HG02571 (cell line): ENCODE results near the gene IGHMBP2.

Source experiments
- ATAC-seq: cut with Tn5 transposase; IDR thresholded peaks from one replicate; pipeline ENCODE4 v1.9.1; 2021; ENCODE audit warnings: mild to moderate bottlenecking, moderate library complexity; ENCODE audit not compliant: unreplicated experiment

The IGHMBP2 gene

GRCh38 chr11:68889948-68890446 lies 13.7 kb upstream of the IGHMBP2 start:
- no peak for ATAC-seq

GRCh38 chr11:68890490-68891231 lies 13.0 kb upstream of the IGHMBP2 start:
- no peak for ATAC-seq

DNA sequence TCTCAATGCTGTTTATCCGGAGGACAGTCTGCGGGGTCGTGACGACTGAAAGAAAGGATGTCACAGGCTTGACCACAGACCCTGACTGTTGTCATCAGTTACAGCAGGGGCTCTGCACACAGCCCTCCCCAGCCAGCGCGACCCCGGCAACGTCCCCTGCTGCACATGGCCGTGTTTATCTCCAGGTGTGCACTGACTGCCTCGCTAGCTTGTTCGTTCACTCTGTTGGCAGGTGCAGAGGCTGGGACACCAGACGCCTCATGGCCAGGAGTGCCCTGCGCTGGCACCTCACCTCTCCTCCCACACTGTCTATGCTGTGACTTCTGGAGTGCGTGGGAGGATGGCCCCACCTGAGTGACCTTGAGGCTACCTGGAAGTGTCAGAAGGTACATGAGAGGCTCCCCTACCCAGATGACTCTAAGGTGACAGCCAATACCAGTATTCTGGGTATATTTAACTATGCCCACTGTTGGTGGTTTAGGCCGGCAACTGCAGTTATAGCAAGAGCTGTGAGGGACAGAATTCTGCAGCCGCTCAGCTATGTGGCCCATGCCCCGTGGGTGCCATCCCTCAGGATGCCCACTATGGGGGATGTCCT lies 12.2 kb upstream of the IGHMBP2 start:
- ATAC-seq: no peak

DNA sequence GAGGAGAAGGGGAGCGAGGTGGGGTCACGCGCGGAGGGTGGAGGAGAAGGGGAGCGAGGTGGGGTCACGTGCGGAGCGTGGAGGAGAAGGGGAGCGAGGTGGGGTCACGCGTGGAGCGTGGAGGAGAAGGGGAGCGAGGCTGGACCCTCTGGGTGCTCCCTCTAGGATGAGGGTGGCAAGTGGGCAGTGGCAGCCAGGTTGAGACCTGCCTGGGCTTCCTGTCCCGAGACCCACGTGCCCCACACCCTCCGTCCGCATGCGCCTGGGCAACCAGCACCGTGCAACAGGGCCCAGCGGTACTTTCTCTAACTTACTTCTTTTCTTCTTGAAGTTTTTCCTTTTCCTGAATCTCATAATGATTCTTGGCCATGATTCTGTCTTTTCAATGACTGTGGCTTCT lies 11.1 kb upstream of the IGHMBP2 start:
- ATAC-seq: no peak

GRCh38 chr11:68893282-68893681 lies 10.4 kb upstream of the IGHMBP2 start:
- no peak for ATAC-seq

- ATAC-seq: no peak
These were observed 7.3 kb upstream of the IGHMBP2 start for GRCh38 chr11:68896171-68896959.

DNA sequence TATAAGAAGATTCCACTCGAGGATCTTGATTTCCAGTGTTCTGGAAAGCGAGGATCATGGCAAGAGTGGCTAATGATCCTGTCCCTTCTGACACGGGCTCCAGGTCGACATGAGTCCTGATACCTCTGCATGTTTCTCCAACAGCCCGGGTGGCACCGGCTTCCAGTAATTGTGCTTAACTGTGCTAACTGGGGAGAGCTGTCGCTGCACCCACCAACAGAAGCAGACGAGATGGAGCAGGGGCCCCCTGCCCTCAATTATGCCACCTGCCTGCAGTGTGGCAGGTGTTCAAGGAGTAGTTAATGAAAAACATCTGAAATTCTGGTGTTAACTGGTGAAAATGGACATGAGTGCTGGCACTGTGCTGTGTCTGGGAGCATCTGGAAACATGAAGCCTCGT lies 6.2 kb upstream of the IGHMBP2 start:
- ATAC-seq: no peak

DNA sequence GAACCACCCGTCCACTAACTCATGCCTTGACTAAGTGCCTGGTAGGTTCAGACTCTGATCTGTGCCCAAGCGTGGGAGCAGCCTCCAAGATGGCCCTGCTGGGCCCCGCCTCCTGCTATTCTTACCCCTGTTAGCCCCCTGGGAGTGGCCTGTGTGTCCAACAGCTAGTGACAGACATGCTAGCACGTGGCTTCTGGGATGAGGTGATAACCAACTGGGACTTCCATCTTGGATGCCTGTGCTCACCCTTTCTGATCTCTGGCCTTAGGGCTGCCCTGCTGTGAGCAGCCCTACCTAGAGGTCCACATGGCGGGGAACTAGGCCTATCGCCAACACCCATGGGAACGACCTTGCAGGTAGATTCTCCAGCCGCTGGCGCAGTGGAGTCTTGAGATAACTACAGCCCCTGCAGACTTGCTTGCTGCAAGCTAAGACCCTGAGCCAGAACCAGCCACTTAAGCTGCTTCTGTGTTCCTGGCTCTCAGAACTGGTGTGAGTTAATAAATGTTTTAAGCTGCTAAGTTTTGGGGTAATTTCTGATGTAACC lies 2.8 kb upstream of the IGHMBP2 start:
- ATAC-seq: no peak

DNA sequence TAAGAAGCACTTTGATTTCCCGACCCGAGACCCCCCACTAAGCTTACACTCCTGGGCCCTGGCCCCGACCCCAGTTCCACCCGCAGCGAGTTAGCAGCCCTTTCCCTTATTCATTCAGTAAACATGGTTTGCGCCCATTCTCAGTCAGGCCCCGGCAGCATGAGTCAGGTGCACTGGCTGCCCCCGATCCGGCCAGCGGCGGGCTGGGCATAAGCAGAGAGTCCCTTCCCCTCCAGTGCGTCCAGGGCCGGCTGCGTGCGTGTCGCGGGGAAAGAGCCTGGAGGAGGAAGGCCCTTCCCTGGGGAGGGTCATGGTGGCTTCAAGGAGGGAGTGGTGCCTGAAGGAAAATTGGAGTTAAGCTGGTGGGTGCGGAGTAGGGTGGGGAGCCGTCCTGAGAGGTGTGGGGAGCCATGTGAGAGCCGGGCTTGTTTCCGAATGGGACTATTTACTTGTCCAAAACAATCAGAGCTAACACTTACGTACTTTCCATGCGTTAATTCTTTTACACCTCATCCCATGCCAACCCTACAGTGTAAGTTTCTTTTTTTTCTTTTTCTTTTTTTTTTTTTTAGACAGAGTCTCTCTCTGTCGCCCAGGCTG lies 657 bp downstream of the IGHMBP2 start:
- ATAC-seq: peak; percentile 15

DNA sequence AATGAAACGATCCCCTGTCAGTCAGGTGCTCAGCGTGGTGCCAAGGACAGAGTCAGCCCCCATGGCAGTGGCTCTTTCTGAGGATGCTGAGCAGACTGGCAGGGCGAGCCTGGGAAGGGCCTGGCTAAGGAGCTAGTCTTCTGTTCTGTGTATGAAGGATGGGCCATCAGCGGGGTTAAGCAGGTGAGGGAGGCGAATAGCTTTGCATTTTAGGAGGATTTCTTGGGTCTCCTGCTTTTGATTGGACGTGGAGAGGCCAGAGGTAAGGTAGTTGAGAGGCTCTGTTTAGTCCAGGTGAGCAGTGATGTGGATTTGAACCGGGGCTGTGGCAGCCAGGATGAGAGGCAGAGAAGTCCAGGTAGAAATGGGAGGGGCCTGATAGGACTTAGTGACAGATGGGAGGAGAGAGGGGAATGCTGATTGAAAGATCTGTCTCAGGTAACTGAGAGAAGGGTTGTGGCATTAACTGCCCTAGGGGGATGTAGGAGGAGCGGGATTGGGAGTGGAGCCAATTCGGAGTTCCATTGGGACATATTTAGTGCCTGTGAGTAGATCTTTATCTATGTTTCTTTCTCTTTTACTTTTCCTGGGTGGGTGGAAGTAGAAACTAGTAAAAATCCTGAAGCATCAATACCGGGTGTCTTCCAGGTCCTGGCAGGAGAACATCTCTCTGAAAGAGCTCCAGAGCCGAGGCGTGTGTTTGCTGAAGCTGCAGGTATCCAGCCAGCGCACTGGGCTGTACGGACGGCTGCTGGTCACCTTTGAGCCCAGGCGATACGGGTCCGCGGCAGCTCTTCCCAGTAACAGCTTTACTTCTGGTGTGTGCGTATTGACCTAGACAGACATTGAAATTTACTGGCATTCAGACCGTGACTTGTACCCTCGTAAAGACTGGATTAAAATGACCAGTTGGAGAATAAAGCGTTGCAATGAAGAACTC lies 2.0 kb downstream of the IGHMBP2 start:
- ATAC-seq: no peak

- no peak for ATAC-seq
These were observed 4.6 kb downstream of the IGHMBP2 start for GRCh38 chr11:68908273-68908672.

DNA sequence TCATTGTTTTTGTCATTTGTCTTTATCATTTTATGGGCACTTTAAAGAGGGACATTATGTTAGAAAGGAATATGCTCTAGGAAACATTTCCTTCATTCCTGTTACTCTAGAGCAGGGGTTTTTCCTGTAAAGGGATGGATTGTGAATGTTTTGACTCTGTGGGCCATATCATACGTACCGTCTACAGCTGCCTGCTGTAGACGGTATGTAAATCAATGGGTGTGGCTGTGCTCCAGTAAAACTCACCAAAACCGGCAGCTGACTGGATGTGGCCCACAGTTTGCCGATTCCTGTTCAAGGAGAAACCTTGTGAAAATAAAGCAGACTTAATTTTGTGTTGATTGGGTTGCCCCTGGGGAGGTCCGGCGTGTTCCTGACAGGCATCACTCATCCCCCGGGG lies 7.3 kb downstream of the IGHMBP2 start:
- ATAC-seq: no peak

DNA sequence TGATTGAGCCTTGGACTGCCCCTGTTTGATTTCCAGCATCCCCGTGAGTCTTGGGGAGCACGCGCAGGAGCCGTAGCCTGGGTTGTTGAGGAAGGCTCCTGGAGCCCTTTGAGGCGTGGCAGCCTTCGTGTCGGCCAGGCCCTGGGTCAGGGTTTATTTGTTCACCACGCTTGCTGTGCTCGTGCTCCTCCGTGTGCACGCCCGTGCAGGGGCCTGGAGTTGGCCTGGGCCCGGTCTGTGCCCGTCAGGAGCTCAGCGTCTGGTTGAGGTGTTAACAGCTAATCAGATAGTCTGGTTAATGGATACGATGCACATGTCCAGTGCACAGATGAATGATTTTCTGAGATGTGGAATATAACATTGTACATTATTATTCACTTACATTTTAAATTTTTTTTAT lies 8.0 kb downstream of the IGHMBP2 start:
- no peak for ATAC-seq

GRCh38 chr11:68912254-68912653 lies 8.6 kb downstream of the IGHMBP2 start:
- no peak for ATAC-seq

DNA sequence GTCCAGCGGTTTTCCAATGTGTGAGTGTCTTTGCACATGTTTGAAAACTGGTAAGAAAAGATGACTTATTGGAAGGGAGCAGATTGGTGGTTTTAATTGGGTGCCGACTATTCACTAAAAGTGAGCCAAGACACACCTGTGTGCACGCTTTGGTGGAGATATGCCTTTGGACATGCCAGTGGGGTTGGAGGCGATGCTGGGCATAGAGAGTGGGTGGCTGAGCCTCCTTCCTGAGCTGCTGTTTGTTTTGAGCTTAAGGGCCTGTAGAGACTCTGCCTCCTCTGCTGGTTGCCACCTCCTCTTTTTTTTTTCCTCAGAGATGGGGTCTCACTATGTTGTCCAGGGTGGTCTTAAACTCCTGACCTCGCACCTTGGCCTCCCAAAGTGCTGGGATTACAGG lies 9.5 kb downstream of the IGHMBP2 start:
- ATAC-seq: no peak

DNA sequence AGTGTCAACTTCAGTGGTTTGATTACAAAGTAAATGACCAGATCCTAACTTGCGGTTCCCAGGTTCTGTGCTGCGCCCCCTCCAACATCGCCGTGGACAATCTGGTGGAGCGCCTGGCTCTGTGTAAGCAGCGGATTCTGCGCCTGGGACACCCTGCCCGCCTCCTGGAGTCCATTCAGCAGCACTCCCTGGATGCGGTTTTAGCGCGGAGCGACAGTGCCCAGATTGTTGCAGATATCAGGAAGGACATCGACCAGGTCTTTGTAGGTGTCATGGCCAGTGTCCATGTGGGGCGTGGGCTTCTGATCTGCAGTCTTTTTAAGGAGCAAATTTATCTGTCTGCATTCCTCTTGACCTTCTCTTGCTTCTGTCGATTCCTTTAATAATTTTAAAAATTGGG lies 11.1 kb downstream of the IGHMBP2 start:
- ATAC-seq: no peak

DNA sequence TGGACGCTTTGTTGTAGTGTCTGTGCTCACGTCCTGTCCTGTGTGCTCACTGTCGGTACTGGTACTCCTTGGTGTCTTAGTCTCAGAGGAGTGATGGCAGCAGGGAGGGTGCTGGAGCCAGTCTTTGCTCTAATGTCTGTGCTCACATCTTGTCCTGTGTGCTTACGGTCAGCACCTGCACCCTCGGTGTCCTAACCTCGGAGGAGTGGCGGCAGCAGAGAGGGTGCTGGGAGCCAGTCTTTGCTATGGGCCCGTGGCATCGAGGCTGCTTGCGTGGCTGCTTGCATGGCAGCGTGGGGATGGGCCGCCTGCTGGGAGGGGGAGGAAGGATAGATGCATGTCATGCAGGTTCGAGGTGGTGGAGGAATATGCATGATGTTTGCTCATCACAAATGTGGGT lies 12.7 kb downstream of the IGHMBP2 start:
- ATAC-seq: no peak

GRCh38 chr11:68923614-68924013 lies 19.9 kb downstream of the IGHMBP2 start:
- ATAC-seq: no peak

DNA sequence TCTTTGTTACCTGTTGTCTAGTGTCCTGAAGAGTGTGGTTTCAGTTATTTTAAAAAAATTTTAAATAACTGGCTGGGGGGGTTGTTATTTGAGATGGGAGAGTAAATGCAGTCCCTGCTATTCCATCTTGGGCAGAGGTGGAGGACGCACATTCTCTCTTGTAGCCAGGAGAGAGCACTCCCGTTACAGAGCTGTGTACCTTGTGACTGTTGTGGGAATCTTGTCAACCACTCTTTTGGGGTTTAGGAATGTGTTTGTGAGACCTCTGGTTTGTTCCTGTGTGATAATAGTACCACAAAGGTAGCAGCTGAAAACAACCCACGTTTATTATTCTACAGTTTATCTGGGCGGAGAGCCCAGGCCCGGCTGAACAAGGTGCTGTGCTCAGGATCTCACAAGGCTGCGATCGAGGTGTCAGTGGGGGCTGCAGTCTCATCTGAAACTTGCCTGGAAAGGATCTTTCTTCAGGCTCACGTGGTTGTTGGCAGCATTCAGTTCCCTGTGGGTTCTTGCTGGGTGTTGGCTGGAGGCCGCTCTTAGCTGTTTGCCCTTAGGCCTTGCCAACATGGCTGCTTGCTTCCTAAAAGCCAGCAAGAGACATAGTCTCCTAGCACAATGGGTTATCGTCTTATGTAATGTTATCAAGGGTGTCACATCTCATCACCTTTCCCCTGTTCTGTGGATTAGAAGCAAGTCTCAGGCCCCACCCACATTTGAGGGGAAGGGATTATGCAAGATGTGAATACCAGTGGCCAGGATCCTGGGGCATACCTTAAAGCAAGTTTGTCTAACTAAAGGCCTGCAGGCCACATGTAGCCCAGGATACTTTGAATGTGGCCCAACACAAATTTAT lies 20.6 kb downstream of the IGHMBP2 start:
- ATAC-seq: no peak
